Measurements from ENCODE around the gene RIN1. TPM values are rescaled to one million over a fixed set of nuclear protein-coding genes. Genes with fewer than 3 reads are reported as not detected.

Gene RIN1
- total RNA-seq, 4 donors from 2014 or later, result 8.8 to 43.8 (median 14.4) TPM

- H3K4me1 ChIP-seq, result peaks cover 16 to 26% (median 22%) of the 10 kb centered on the region in 4 donors
Measured at GRCh38 chr11:66326261-66327111, 9.7 kb downstream of the RIN1 start.

GRCh38 chr11:66325263-66325671 is 11.0 kb downstream of the RIN1 start:
- WGBS, 2 donors (ENCODE audit: low coverage in 1 of 2), result 68 to 81% methylated on average over 3 to 6 of the region's 8 CpGs
- intact Hi-C loops (cut with DNase I; ENCODE audit: low total_unique reads), result no loop called here
- Histone ChIP-seq H3K4me1 (peaks cover 16 to 26% (median 22%) of the 10 kb centered on the region in 4 donors), H3K4me3 (no peak overlapping the region), H3K27ac (no peak overlapping the region), H3K36me3 (no peaks in the 10 kb centered on the region), H3K9me3 (no peaks in the 10 kb centered on the region), H3K27me3 (no peaks in the 10 kb centered on the region)
- TF ChIP-seq EP300 (IDR thresholded peaks at IDR 0.05; ENCODE audit: low read depth), result no peak
- TF ChIP-seq POLR2AphosphoS5 (IDR thresholded peaks at IDR 0.05), result no peak
- TF ChIP-seq POLR2A (IDR thresholded peaks at IDR 0.05), result no peak
- TF ChIP-seq CTCF (IDR thresholded peaks at IDR 0.05), result no peak
- DNase-seq, result no peak
- in situ Hi-C loops (cut with MboI; ENCODE audit: low pct_ligation_motif_present in 1 of 4, low pct_unique_long_range_greater_than_20kb in 1 of 4, low sequenced_read_pairs in 3 of 4), result no loop called here

More at GRCh38 chr11:66326261-66327111, 9.7 kb downstream of the RIN1 start:
- intact Hi-C loops (cut with DNase I; ENCODE audit: low total_unique reads), result no loop called here
- no peaks in the 10 kb centered on the region for H3K27me3 ChIP-seq
- in situ Hi-C loops (cut with MboI; ENCODE audit: low pct_ligation_motif_present in 1 of 4, low pct_unique_long_range_greater_than_20kb in 1 of 4, low sequenced_read_pairs in 3 of 4), result no loop called here
- no peak for DNase-seq
- 49% methylated on average over 17 of the region's 21 CpGs; no CpG with 5 or more reads in 1 of the 2 donors for WGBS, 2 donors (ENCODE audit: low coverage in 1 of 2)
- H3K27ac ChIP-seq, result peak overlapping the region; percentile 56 to 69 (median 61)
- H3K9me3 ChIP-seq, result no peaks in the 10 kb centered on the region
- H3K36me3 ChIP-seq, result no peaks in the 10 kb centered on the region
- no peak for TF ChIP-seq POLR2A (IDR thresholded peaks at IDR 0.05)
- TF ChIP-seq CTCF (IDR thresholded peaks at IDR 0.05), result no peak
- TF ChIP-seq EP300 (IDR thresholded peaks at IDR 0.05; ENCODE audit: low read depth), result no peak
- no peak for TF ChIP-seq POLR2AphosphoS5 (IDR thresholded peaks at IDR 0.05)
- H3K4me3 ChIP-seq, result no peak overlapping the region

GRCh38 chr11:66324664-66325063 is 11.6 kb downstream of the RIN1 start:
- in situ Hi-C loops (cut with MboI; ENCODE audit: low pct_ligation_motif_present in 1 of 4, low pct_unique_long_range_greater_than_20kb in 1 of 4, low sequenced_read_pairs in 3 of 4) (no loop called here), intact Hi-C loops (cut with DNase I; ENCODE audit: low total_unique reads) (no loop called here)
- Histone ChIP-seq H3K27ac (no peak overlapping the region), H3K36me3 (no peaks in the 10 kb centered on the region), H3K9me3 (no peaks in the 10 kb centered on the region), H3K27me3 (no peaks in the 10 kb centered on the region), H3K4me3 (no peak overlapping the region), H3K4me1 (peaks cover 16 to 26% (median 22%) of the 10 kb centered on the region in 4 donors)
- TF ChIP-seq POLR2A (IDR thresholded peaks at IDR 0.05) (no peak), EP300 (IDR thresholded peaks at IDR 0.05; ENCODE audit: low read depth) (no peak), CTCF (IDR thresholded peaks at IDR 0.05) (no peak), POLR2AphosphoS5 (IDR thresholded peaks at IDR 0.05) (no peak)
- WGBS, 2 donors (ENCODE audit: low coverage in 1 of 2), result 78% methylated on average over 10 of the region's 10 CpGs; no CpG with 5 or more reads in 1 of the 2 donors
- no peak for DNase-seq

GRCh38 chr11:66323684-66324083 is 12.6 kb downstream of the RIN1 start:
- no peak overlapping the region for H3K27ac ChIP-seq
- peaks cover 14 to 25% (median 23%) of the 10 kb centered on the region in 4 donors for H3K4me1 ChIP-seq
- H3K4me3 ChIP-seq, result no peak overlapping the region
- H3K27me3 ChIP-seq, result no peaks in the 10 kb centered on the region
- no peaks in the 10 kb centered on the region for H3K9me3 ChIP-seq
- H3K36me3 ChIP-seq, result no peaks in the 10 kb centered on the region
- no peak for DNase-seq
- intact Hi-C loops (cut with DNase I; ENCODE audit: low total_unique reads), result no loop called here
- TF ChIP-seq EP300 (IDR thresholded peaks at IDR 0.05; ENCODE audit: low read depth) (no peak), POLR2AphosphoS5 (IDR thresholded peaks at IDR 0.05) (no peak), CTCF (IDR thresholded peaks at IDR 0.05) (no peak), POLR2A (IDR thresholded peaks at IDR 0.05) (no peak)
- in situ Hi-C loops (cut with MboI; ENCODE audit: low pct_ligation_motif_present in 1 of 4, low pct_unique_long_range_greater_than_20kb in 1 of 4, low sequenced_read_pairs in 3 of 4), result no loop called here
- 55 to 100% methylated on average over 1 of the region's 1 CpG for WGBS, 2 donors (ENCODE audit: low coverage in 1 of 2)

Data from transverse colon (tissue), 4 donors.